GM13976 (cell line): ENCODE data around the gene NHEJ1.

Experiments
- DNase-seq: peaks from one replicate; pipeline ENCODE4 v3.0.0; 2012; ENCODE audit warnings: low spot score
- CTCF ChIP-seq: IDR thresholded peaks from 2 replicates; pipeline ENCODE4 v1.5.1; 2012; ENCODE audit warnings: borderline replicate concordance, mild to moderate bottlenecking; ENCODE audit not compliant: insufficient read depth; ENCODE audit errors: extremely low read depth, missing control alignments, control extremely low read depth
- in situ Hi-C: fragments of 300-500 bp; cut with MboI; formaldehyde crosslinking; loops from one replicate; pipeline ENCODE4 v1.12.0; 2022; ENCODE audit warnings: low sequenced_read_pairs, mixed read lengths, inconsistent platforms; ENCODE audit not compliant: unreplicated experiment

NHEJ1 gene

GRCh38 chr2:219087848-219088247 lies 72.8 kb downstream of the NHEJ1 start:
- in situ Hi-C loops, result no loop called here
- TF ChIP-seq CTCF, result no peak
- DNase-seq, result no peak

- TF ChIP-seq CTCF, result no peak
- in situ Hi-C loops, result no loop called here
- DNase-seq, result no peak
Observed at GRCh38 chr2:219087361-219087760, 73.3 kb downstream of the NHEJ1 start.

GRCh38 chr2:219086196-219086595 lies 74.4 kb downstream of the NHEJ1 start:
- in situ Hi-C loops, result no loop called here
- no peak for TF ChIP-seq CTCF
- no peak for DNase-seq

GRCh38 chr2:219084791-219085190 lies 75.8 kb downstream of the NHEJ1 start:
- TF ChIP-seq CTCF, result no peak
- DNase-seq, result no peak
- in situ Hi-C loops, result no loop called here

GRCh38 chr2:219082332-219082958 lies 78.2 kb downstream of the NHEJ1 start:
- in situ Hi-C loops, result no loop called here
- TF ChIP-seq CTCF, result no peak
- DNase-seq, result peak; percentile 3

- DNase-seq, result peak; percentile 19
- in situ Hi-C loops, result no loop called here
Observed at GRCh38 chr2:219081701-219082331, 78.8 kb downstream of the NHEJ1 start.

More at GRCh38 chr2:219081701-219082331, 78.8 kb downstream of the NHEJ1 start:
- TF ChIP-seq CTCF, result no peak
